ENCODE data around the gene CCL2.

The CCL2 gene

GRCh38 chr17:34275881-34276280 lies 20.8 kb downstream of the CCL2 start:
- no peaks in the 10 kb centered on the region for H3K36me3 ChIP-seq
- H3K9me3 ChIP-seq (ENCODE audit: severe bottlenecking), result no peaks in the 10 kb centered on the region
- H3K27me3 ChIP-seq (ENCODE audit: insufficient read depth, low read depth, severe bottlenecking), result peaks cover 55% of the 10 kb centered on the region
- no peak for DNase-seq
- no peak overlapping the region for H3K4me3 ChIP-seq (ENCODE audit: low read depth, low read length)
- H3K27ac ChIP-seq, result no peak overlapping the region
- TF ChIP-seq, protein P1, sequence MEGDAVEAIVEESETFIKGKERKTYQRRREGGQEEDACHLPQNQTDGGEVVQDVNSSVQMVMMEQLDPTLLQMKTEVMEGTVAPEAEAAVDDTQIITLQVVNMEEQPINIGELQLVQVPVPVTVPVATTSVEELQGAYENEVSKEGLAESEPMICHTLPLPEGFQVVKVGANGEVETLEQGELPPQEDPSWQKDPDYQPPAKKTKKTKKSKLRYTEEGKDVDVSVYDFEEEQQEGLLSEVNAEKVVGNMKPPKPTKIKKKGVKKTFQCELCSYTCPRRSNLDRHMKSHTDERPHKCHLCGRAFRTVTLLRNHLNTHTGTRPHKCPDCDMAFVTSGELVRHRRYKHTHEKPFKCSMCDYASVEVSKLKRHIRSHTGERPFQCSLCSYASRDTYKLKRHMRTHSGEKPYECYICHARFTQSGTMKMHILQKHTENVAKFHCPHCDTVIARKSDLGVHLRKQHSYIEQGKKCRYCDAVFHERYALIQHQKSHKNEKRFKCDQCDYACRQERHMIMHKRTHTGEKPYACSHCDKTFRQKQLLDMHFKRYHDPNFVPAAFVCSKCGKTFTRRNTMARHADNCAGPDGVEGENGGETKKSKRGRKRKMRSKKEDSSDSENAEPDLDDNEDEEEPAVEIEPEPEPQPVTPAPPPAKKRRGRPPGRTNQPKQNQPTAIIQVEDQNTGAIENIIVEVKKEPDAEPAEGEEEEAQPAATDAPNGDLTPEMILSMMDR (IDR thresholded peaks at IDR 0.05; ENCODE audit: low read depth, low read length), result no peak

DNA sequence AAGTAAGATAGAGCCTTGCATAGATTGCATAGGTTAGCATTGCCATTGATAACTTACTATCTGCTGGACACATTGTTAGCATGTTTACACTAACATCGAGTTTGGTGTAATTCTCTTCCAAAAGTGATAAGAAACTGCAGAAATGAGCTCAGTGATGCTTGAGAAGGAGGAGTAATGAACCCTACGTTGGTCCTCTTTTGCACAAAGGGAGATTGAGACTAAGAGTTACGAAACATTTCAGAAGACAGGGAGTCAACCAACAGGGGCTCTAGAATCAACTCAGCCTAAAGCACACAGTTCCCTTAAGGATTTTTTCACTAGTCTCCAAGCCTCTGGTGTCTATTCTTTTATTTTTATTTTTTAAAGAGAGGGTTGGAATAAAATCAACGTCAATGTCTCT lies 21.7 kb downstream of the CCL2 start:
- H3K36me3 ChIP-seq, result no peaks in the 10 kb centered on the region
- no peak for DNase-seq
- TF ChIP-seq, protein P1 (IDR thresholded peaks at IDR 0.05; ENCODE audit: low read depth, low read length), result no peak

GRCh38 chr17:34283571-34283970 lies 28.5 kb downstream of the CCL2 start:
- no peak for DNase-seq
- Histone ChIP-seq H3K36me3 (no peaks in the 10 kb centered on the region), H3K27ac (no peak overlapping the region), H3K27me3 (ENCODE audit: insufficient read depth, low read depth, severe bottlenecking) (peaks cover 49% of the 10 kb centered on the region), H3K9me3 (ENCODE audit: severe bottlenecking) (no peaks in the 10 kb centered on the region), H3K4me3 (ENCODE audit: low read depth, low read length) (no peak overlapping the region)
- TF ChIP-seq, protein P1 (IDR thresholded peaks at IDR 0.05; ENCODE audit: low read depth, low read length), result no peak

More for the DNA sequence above, 21.7 kb downstream of the CCL2 start:
- peaks cover 47% of the 10 kb centered on the region for H3K27me3 ChIP-seq (ENCODE audit: insufficient read depth, low read depth, severe bottlenecking)
- H3K9me3 ChIP-seq (ENCODE audit: severe bottlenecking), result no peaks in the 10 kb centered on the region
- no peak overlapping the region for H3K27ac ChIP-seq
- no peak overlapping the region for H3K4me3 ChIP-seq (ENCODE audit: low read depth, low read length)

DNA sequence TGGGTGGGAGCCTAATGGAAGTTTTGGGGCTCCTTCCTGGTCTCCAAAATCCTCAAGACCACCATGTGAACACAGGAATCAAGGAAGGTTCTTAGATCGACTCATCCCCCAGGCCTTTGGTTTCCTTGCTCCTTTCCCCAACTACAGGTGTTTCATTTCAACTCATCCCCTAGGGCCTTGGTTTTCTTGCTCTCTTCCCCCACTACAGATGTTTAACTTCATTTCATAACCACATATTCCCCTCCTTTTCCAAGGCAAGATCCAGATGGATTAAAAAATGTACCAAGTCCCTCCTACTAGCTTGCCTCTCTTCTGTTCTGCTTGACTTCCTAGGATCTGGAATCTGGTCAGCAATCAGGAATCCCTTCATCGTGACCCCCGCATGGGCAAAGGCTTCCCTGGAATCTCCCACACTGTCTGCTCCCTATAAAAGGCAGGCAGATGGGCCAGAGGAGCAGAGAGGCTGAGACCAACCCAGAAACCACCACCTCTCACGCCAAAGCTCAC lies 30.3 kb downstream of the CCL2 start, which contains the start of gene CCL11:
CCL11 (plus strand) TSS at position 457 of the 507 bp plus-strand sequence. CDS start 67 bp downstream, outside the sequence.
- no peak within 1 kb of the TSS for H3K27ac ChIP-seq
- TF ChIP-seq, protein P1 (IDR thresholded peaks at IDR 0.05; ENCODE audit: low read depth, low read length), result no peak
- no peak within 1 kb of the TSS for H3K4me3 ChIP-seq (ENCODE audit: low read depth, low read length)
- no peaks in the 10 kb centered on the region for H3K36me3 ChIP-seq
- H3K27me3 ChIP-seq (ENCODE audit: insufficient read depth, low read depth, severe bottlenecking), result peaks cover 56% of the 10 kb centered on the region
- DNase-seq, result no peak
- H3K9me3 ChIP-seq (ENCODE audit: severe bottlenecking), result no peaks in the 10 kb centered on the region

GRCh38 chr17:34287875-34288274 lies 32.8 kb downstream of the CCL2 start:
- Histone ChIP-seq H3K9me3 (ENCODE audit: severe bottlenecking) (no peaks in the 10 kb centered on the region), H3K27ac (no peak overlapping the region), H3K4me3 (ENCODE audit: low read depth, low read length) (no peak overlapping the region), H3K27me3 (ENCODE audit: insufficient read depth, low read depth, severe bottlenecking) (peaks cover 64% of the 10 kb centered on the region), H3K36me3 (no peaks in the 10 kb centered on the region)
- TF ChIP-seq, protein P1 (IDR thresholded peaks at IDR 0.05; ENCODE audit: low read depth, low read length), result no peak
- no peak for DNase-seq

DNA sequence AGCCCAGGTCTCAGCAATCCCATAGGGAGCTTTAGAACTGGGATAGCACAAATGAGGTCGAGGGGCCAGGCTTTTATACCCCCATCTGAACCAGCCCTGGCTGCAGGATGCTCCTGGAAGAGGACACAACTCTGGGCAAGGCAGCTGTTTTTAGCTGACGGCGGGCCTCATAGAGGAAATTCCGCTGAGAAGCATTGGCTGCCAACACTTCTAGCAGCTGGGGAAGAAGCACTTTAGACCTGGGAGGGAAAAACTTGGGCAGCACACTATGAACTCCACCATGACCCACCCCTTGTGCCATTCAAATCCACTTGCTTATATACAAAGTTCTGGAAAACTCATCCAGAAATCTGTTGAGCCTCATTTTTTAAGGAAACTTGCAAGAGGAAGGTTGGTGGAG lies 35.5 kb downstream of the CCL2 start:
- no peaks in the 10 kb centered on the region for H3K9me3 ChIP-seq (ENCODE audit: severe bottlenecking)
- no peaks in the 10 kb centered on the region for H3K36me3 ChIP-seq
- no peak overlapping the region for H3K27ac ChIP-seq
- peaks cover 40% of the 10 kb centered on the region for H3K27me3 ChIP-seq (ENCODE audit: insufficient read depth, low read depth, severe bottlenecking)
- TF ChIP-seq, protein P1 (IDR thresholded peaks at IDR 0.05; ENCODE audit: low read depth, low read length), result no peak
- no peak overlapping the region for H3K4me3 ChIP-seq (ENCODE audit: low read depth, low read length)
- DNase-seq, result no peak

Measured in WERI-Rb-1 (cell line).